ENCODE data around the gene MRPL58. TPM values are rescaled to one million over a fixed set of nuclear protein-coding genes. Genes with fewer than 3 reads are reported as not detected.
"Not testable (repeated sequence)": the region's sequence is repeated elsewhere in the genome, so short reads cannot be mapped to it uniquely, and the experiment has no call there.

The MRPL58 gene
- total RNA-seq, 2 donors from 2014 or later, result 39.1 to 50.6 TPM

- ATAC-seq (replicated peaks in 1 of 2) (no peak), DNase-seq (no peak)
- Mint-ChIP-seq H3K4me1 (ENCODE audit: low read depth) (peaks cover 17% of the 10 kb centered on the region), H3K27ac (no peak overlapping the region), H3K9me3 (no peaks in the 10 kb centered on the region), H3K36me3 (ENCODE audit: insufficient read depth in 2 of 2) (no peaks in the 10 kb centered on the region), H3K27me3 (ENCODE audit: low read depth) (peaks cover 15% of the 10 kb centered on the region), H3K4me3 (no peak overlapping the region)
Measured at GRCh38 chr17:74977802-74978201, 34.7 kb upstream of the MRPL58 start.

GRCh38 chr17:74978240-74978639, 34.2 kb upstream of the MRPL58 start:
- Mint-ChIP-seq H3K9me3 (no peaks in the 10 kb centered on the region), H3K4me3 (no peak overlapping the region), H3K27me3 (ENCODE audit: low read depth) (peaks cover 10% of the 10 kb centered on the region), H3K36me3 (ENCODE audit: insufficient read depth in 2 of 2) (no peaks in the 10 kb centered on the region), H3K4me1 (ENCODE audit: low read depth) (peaks cover 17% of the 10 kb centered on the region), H3K27ac (no peak overlapping the region)
- no peak for ATAC-seq (replicated peaks in 1 of 2)
- no peak for DNase-seq

DNA sequence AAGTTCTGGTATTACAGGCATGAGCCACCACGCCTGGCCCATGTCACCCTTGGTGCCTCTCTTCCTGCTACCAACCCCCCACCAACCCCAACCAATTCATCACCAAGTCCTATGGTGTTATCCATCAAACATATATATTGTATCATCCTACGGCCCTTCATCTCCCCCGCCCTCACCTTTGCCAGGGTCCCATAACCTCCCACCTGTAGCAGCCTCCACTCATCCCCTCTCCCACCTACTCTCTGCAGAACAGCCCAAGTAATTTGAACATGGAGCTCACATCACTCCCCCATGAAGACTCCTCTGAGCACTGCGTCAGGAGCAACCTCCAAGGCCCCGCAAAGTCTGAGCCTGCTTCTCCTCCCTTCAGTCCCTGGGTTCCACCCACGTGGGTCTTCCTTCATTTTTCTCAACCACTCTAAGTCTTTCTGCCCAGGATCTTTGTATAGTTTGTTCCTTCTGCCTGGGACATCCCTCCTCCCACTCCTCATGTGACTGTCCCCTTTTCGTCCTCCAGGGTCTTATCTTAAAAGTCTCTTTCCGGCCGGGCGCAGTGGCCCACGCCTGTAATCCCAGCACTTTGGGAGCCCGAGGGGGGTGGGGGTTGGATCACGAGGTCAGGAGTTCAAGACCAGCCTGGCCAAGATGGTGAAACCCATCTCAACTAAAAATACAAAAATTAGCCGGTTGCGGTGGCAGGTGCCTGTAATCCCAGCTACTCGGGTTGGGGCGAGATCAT, 32.9 kb upstream of the MRPL58 start:
- Mint-ChIP-seq H3K9me3 (no peaks in the 10 kb centered on the region), H3K36me3 (ENCODE audit: insufficient read depth in 2 of 2) (no peaks in the 10 kb centered on the region), H3K27ac (no peak overlapping the region), H3K4me3 (no peak overlapping the region), H3K27me3 (ENCODE audit: low read depth) (peaks cover 6% of the 10 kb centered on the region), H3K4me1 (ENCODE audit: low read depth) (peaks cover 19% of the 10 kb centered on the region)
- ATAC-seq (replicated peaks in 1 of 2), result no peak
- DNase-seq, result no peak

- no peak overlapping the region for H3K27ac Mint-ChIP-seq
- ATAC-seq (replicated peaks in 1 of 2) (peak; percentile 14 to 17), DNase-seq (no peak)
- H3K4me3 Mint-ChIP-seq, result peak overlapping the region; percentile 84 to 89
- H3K4me1 Mint-ChIP-seq (ENCODE audit: low read depth), result peaks cover 20% of the 10 kb centered on the region
- H3K36me3 Mint-ChIP-seq (ENCODE audit: insufficient read depth in 2 of 2), result no peaks in the 10 kb centered on the region
- no peaks in the 10 kb centered on the region for H3K9me3 Mint-ChIP-seq
- H3K27me3 Mint-ChIP-seq (ENCODE audit: low read depth), result peaks cover 6% of the 10 kb centered on the region
Measured at GRCh38 chr17:74981318-74981978, 31.0 kb upstream of the MRPL58 start.

GRCh38 chr17:74981979-74982662, 30.3 kb upstream of the MRPL58 start:
- DNase-seq, result peak; percentile 87 to 90
- Mint-ChIP-seq H3K9me3 (no peaks in the 10 kb centered on the region), H3K27ac (no peak overlapping the region), H3K4me1 (ENCODE audit: low read depth) (peaks cover 27% of the 10 kb centered on the region), H3K36me3 (ENCODE audit: insufficient read depth in 2 of 2) (no peaks in the 10 kb centered on the region), H3K27me3 (ENCODE audit: low read depth) (peaks cover 9% of the 10 kb centered on the region), H3K4me3 (peak overlapping the region; percentile 84 to 89)
- ATAC-seq (replicated peaks in 1 of 2), result peak; percentile 98

GRCh38 chr17:74982663-74983313, 29.7 kb upstream of the MRPL58 start:
- H3K4me3 Mint-ChIP-seq, result peak overlapping the region; percentile 84 to 89
- not testable (repeated sequence) for H3K9me3 Mint-ChIP-seq; H3K27ac Mint-ChIP-seq; ATAC-seq (replicated peaks in 1 of 2); H3K36me3 Mint-ChIP-seq (ENCODE audit: insufficient read depth in 2 of 2); DNase-seq
- peaks cover 29% of the 10 kb centered on the region for H3K4me1 Mint-ChIP-seq (ENCODE audit: low read depth)
- peaks cover 12% of the 10 kb centered on the region for H3K27me3 Mint-ChIP-seq (ENCODE audit: low read depth)

DNA sequence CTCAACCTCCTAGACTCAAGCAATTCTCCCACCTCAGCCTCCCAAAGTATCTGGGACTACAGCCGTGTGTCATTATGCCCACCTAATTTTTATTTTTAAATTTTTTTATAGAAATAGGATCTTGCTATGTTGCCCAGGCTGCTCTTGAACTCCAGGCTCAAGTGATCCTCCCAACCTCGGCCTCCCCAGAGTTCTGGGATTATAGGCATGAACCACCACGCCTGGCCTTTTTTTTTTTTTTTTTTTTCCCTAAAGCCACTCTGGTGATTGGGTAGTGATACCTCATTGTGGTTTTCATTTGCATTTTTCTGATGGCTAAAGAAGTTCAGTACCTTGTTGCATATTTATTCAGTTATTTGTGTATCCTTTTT, 26.3 kb upstream of the MRPL58 start:
- Mint-ChIP-seq H3K4me3 (no peak overlapping the region), H3K36me3 (ENCODE audit: insufficient read depth in 2 of 2) (no peaks in the 10 kb centered on the region), H3K9me3 (no peaks in the 10 kb centered on the region), H3K4me1 (ENCODE audit: low read depth) (peaks cover 26% of the 10 kb centered on the region), H3K27me3 (ENCODE audit: low read depth) (peaks cover 6% of the 10 kb centered on the region), H3K27ac (no peak overlapping the region)
- DNase-seq (no peak), ATAC-seq (replicated peaks in 1 of 2) (no peak)

GRCh38 chr17:74987418-74987908, 25.0 kb upstream of the MRPL58 start, which contains the start of gene CDR2L:
TSS of gene CDR2L (plus strand) at chr17:74987632. CDS start at chr17:74988044, 412 bp downstream.
- Mint-ChIP-seq H3K4me3 (peak within 1 kb of the TSS; percentile 93 to 95), H3K27ac (no peak within 1 kb of the TSS), H3K9me3 (no peaks in the 10 kb centered on the region), H3K27me3 (ENCODE audit: low read depth) (peaks cover 6% of the 10 kb centered on the region), H3K36me3 (ENCODE audit: insufficient read depth in 2 of 2) (no peaks in the 10 kb centered on the region), H3K4me1 (ENCODE audit: low read depth) (peaks cover 18% of the 10 kb centered on the region)
- ATAC-seq (replicated peaks in 1 of 2) (peak; percentile 97 to 98), DNase-seq (peak; percentile 95 to 96)

- ATAC-seq (replicated peaks in 1 of 2) (peak; percentile 64 to 70), DNase-seq (peak; percentile 29 to 33)
- Mint-ChIP-seq H3K4me1 (ENCODE audit: low read depth) (peaks cover 15% of the 10 kb centered on the region), H3K27ac (no peak overlapping the region), H3K27me3 (ENCODE audit: low read depth) (peaks cover 6% of the 10 kb centered on the region), H3K4me3 (peak overlapping the region; percentile 74 to 76), H3K9me3 (no peaks in the 10 kb centered on the region), H3K36me3 (ENCODE audit: insufficient read depth in 2 of 2) (no peaks in the 10 kb centered on the region)
Measured at GRCh38 chr17:74987909-74988711, 24.4 kb upstream of the MRPL58 start.

GRCh38 chr17:74990581-74991105, 21.8 kb upstream of the MRPL58 start:
- no peak overlapping the region for H3K27ac Mint-ChIP-seq
- no peak overlapping the region for H3K4me3 Mint-ChIP-seq
- ATAC-seq (replicated peaks in 1 of 2) (no peak), DNase-seq (no peak)
- H3K4me1 Mint-ChIP-seq (ENCODE audit: low read depth), result peaks cover 11% of the 10 kb centered on the region
- peaks cover 6% of the 10 kb centered on the region for H3K27me3 Mint-ChIP-seq (ENCODE audit: low read depth)
- no peaks in the 10 kb centered on the region for H3K9me3 Mint-ChIP-seq
- no peaks in the 10 kb centered on the region for H3K36me3 Mint-ChIP-seq (ENCODE audit: insufficient read depth in 2 of 2)

DNA sequence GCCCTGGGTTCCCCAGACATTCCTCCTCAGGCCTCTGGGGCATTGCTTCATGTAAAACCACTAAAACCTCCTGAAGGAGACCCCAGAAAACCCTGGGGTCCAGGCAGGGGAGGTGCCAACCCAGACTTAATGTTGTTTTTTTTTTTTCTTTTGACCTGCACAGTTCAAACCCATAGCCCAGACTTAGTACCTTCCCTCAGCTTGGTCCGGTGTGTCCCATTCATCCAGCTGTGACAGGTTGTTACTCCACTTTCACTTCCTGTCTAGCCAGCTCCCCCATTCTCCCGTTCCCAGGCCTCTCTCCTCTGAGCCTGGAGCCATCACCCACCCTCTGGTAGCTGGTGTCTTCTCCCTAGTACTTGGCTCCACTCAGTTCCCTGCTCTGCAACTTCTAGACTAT, 20.2 kb upstream of the MRPL58 start:
- Mint-ChIP-seq H3K27ac (no peak overlapping the region), H3K4me3 (no peak overlapping the region), H3K9me3 (no peaks in the 10 kb centered on the region), H3K4me1 (ENCODE audit: low read depth) (peaks cover 1% of the 10 kb centered on the region), H3K36me3 (ENCODE audit: insufficient read depth in 2 of 2) (no peaks in the 10 kb centered on the region), H3K27me3 (ENCODE audit: low read depth) (peaks cover 1% of the 10 kb centered on the region)
- DNase-seq, result no peak
- ATAC-seq (replicated peaks in 1 of 2), result no peak

DNA sequence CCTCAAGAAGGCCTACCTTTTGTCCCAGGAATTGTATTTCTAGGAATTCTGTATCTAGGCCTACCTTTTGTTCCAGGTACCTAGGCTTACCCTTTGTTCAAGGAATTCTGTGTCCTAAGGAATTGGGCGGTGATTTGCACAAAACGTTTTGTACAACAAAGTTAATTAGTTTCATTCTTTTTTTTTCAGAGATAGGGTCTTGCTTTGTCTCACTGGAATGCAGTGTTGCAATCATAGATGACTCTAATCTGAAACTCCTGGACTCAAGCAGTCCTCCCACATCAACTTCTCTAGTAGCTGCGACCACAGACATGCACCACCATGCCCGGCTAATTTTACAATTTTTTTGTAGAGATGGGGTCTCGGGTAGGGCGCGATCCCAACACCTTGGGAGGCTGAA, 18.0 kb upstream of the MRPL58 start:
- Mint-ChIP-seq H3K9me3 (no peaks in the 10 kb centered on the region), H3K27me3 (ENCODE audit: low read depth) (no peaks in the 10 kb centered on the region), H3K36me3 (ENCODE audit: insufficient read depth in 2 of 2) (no peaks in the 10 kb centered on the region), H3K4me3 (no peak overlapping the region), H3K4me1 (ENCODE audit: low read depth) (no peaks in the 10 kb centered on the region), H3K27ac (no peak overlapping the region)
- ATAC-seq (replicated peaks in 1 of 2) (no peak), DNase-seq (no peak)
